Stimulated activated CD8-positive, alpha-beta memory T cell treated with anti-CD3 and anti-CD28 coated beads, Interleukin-4, amount 100 ng/mL, for 24 hours (primary cell): ENCODE data around the gene OPRM1.
"Not testable (repeated sequence)": the region's sequence is repeated elsewhere in the genome, so short reads cannot be mapped to it uniquely, and the experiment has no call there.

Source experiments
- DNase-seq: peaks from one replicate; pipeline ENCODE4 v3.0.0-alpha.2; 2020; ENCODE audit warnings: low read depth

The OPRM1 gene

GRCh38 chr6:154209555-154209954 is 170.5 kb downstream of the OPRM1 start:
- DNase-seq = no peak

GRCh38 chr6:154210678-154211077 is 171.6 kb downstream of the OPRM1 start:
- no peak for DNase-seq

- DNase-seq = no peak
Observed at GRCh38 chr6:154213782-154214181, 174.7 kb downstream of the OPRM1 start.

- DNase-seq = no peak
Observed at GRCh38 chr6:154218301-154218700, 179.3 kb downstream of the OPRM1 start.

GRCh38 chr6:154218787-154219186 is 179.7 kb downstream of the OPRM1 start:
- no peak for DNase-seq

- no peak for DNase-seq
Observed at GRCh38 chr6:154219250-154219649, 180.2 kb downstream of the OPRM1 start.

GRCh38 chr6:154222716-154223115 is 183.7 kb downstream of the OPRM1 start:
- DNase-seq = no peak

GRCh38 chr6:154223296-154223695 is 184.3 kb downstream of the OPRM1 start:
- DNase-seq = no peak

GRCh38 chr6:154226461-154226860 is 187.4 kb downstream of the OPRM1 start:
- DNase-seq = no peak

GRCh38 chr6:154227862-154228520 is 189.0 kb downstream of the OPRM1 start:
- DNase-seq = no peak

- DNase-seq = no peak
Observed at GRCh38 chr6:154228521-154228905, 189.5 kb downstream of the OPRM1 start.

GRCh38 chr6:154229786-154230185 is 190.7 kb downstream of the OPRM1 start:
- DNase-seq = peak; percentile 45

- DNase-seq = no peak
Observed at GRCh38 chr6:154230393-154230792, 191.4 kb downstream of the OPRM1 start.

- no peak for DNase-seq
Observed at GRCh38 chr6:154230910-154231595, 192.0 kb downstream of the OPRM1 start.

- no peak for DNase-seq
Observed at GRCh38 chr6:154232013-154232910, 193.2 kb downstream of the OPRM1 start.

GRCh38 chr6:154233383-154233782 is 194.3 kb downstream of the OPRM1 start:
- DNase-seq = no peak

- DNase-seq = no peak
Observed at GRCh38 chr6:154234019-154234772, 195.2 kb downstream of the OPRM1 start.

GRCh38 chr6:154236646-154237301 is 197.7 kb downstream of the OPRM1 start:
- no peak for DNase-seq

GRCh38 chr6:154238831-154239230 is 199.8 kb downstream of the OPRM1 start:
- no peak for DNase-seq

- no peak for DNase-seq
Observed at GRCh38 chr6:154239392-154239791, 200.4 kb downstream of the OPRM1 start.

GRCh38 chr6:154241061-154241460 is 202.0 kb downstream of the OPRM1 start:
- DNase-seq = not testable (repeated sequence)

- DNase-seq = no peak
Observed at GRCh38 chr6:154241581-154241980, 202.5 kb downstream of the OPRM1 start.
